ENCODE data around the gene SHF.

DNA sequence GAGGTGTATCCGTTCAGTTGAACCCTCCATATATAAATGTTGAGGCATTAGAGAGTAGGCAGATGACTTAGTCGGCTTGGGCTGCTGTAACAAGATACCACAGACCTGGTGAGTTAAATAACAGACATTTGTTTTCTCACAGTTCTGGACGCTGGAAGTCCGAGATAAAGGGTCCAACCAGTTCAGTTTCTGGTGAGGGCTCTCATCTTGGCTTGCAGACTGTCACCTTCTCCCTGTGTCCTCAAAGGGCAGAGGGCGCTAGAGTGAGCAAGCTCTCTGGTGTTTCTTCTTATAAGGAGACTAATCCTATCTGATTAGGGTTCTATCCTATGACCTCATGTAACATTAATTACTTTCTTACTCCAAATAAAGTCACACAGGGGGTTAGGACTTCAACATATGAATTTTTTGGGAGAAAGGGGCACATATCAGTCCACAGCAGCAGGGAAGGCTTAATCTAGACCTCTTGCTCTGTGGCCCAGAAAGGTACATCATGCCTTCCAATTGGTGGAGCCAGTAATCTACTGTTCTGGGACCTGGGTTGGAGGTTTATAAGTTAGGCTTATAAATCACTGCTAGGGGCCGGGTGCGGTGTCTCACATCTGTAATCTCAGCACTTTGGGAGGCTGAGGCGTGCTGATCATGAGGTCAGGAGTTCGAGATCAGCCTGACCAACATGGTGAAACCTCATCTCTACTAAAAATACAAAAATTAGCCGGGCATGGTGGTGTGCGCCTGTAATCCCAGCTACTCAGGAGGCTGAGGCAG is 37.9 kb upstream of the SHF start:
- no peak for TF ChIP-seq EZH2 (IDR thresholded peaks at IDR 0.05; ENCODE audit: low read length, missing control alignments)
- TF ChIP-seq, protein P1, sequence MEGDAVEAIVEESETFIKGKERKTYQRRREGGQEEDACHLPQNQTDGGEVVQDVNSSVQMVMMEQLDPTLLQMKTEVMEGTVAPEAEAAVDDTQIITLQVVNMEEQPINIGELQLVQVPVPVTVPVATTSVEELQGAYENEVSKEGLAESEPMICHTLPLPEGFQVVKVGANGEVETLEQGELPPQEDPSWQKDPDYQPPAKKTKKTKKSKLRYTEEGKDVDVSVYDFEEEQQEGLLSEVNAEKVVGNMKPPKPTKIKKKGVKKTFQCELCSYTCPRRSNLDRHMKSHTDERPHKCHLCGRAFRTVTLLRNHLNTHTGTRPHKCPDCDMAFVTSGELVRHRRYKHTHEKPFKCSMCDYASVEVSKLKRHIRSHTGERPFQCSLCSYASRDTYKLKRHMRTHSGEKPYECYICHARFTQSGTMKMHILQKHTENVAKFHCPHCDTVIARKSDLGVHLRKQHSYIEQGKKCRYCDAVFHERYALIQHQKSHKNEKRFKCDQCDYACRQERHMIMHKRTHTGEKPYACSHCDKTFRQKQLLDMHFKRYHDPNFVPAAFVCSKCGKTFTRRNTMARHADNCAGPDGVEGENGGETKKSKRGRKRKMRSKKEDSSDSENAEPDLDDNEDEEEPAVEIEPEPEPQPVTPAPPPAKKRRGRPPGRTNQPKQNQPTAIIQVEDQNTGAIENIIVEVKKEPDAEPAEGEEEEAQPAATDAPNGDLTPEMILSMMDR (conservative IDR thresholded peaks at IDR 0.05 in 1 of 2, IDR thresholded peaks at IDR 0.05 in 1 of 2; ENCODE audit: low read depth in 1 of 2, low read length in 2 of 2): no peak
